ENCODE measurements around the gene ZNF845. TPM values are rescaled to one million over a fixed set of nuclear protein-coding genes. Genes with fewer than 3 reads are reported as not detected.

Gene ZNF845
- total RNA-seq, 1 donor = 8.7 TPM

- Histone ChIP-seq H4K20me1 (ENCODE audit: insufficient read depth, low read length) (no peaks in the 10 kb centered on the region), H3K4me2 (ENCODE audit: insufficient read depth, low read length) (peak overlapping the region; percentile 95), H3K9me3 (ENCODE audit: low read depth, low read length) (no peaks in the 10 kb centered on the region), H3K27me3 (ENCODE audit: insufficient read depth, low read length) (peaks cover 2% of the 10 kb centered on the region), H3K4me1 (ENCODE audit: insufficient read depth, low read length) (peaks cover 4% of the 10 kb centered on the region), H3K79me2 (ENCODE audit: insufficient read depth, low read length) (no peaks in the 10 kb centered on the region), H3K36me3 (ENCODE audit: insufficient read depth, low read length) (no peaks in the 10 kb centered on the region), H3K27ac (ENCODE audit: low read depth, low read length) (peak overlapping the region; percentile 51), H3K4me3 (ENCODE audit: insufficient read depth, low read length) (peak overlapping the region; percentile 84), H2AFZ (ENCODE audit: low read length) (peak overlapping the region; percentile 99)
- DNase-seq (ENCODE audit: insufficient read length, low spot score, missing footprints) = peak; percentile 83
- TF ChIP-seq, protein P1, sequence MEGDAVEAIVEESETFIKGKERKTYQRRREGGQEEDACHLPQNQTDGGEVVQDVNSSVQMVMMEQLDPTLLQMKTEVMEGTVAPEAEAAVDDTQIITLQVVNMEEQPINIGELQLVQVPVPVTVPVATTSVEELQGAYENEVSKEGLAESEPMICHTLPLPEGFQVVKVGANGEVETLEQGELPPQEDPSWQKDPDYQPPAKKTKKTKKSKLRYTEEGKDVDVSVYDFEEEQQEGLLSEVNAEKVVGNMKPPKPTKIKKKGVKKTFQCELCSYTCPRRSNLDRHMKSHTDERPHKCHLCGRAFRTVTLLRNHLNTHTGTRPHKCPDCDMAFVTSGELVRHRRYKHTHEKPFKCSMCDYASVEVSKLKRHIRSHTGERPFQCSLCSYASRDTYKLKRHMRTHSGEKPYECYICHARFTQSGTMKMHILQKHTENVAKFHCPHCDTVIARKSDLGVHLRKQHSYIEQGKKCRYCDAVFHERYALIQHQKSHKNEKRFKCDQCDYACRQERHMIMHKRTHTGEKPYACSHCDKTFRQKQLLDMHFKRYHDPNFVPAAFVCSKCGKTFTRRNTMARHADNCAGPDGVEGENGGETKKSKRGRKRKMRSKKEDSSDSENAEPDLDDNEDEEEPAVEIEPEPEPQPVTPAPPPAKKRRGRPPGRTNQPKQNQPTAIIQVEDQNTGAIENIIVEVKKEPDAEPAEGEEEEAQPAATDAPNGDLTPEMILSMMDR (IDR thresholded peaks at IDR 0.05; ENCODE audit: extremely low read depth, low read depth, low read length) = no peak
Measured at GRCh38 chr19:53365899-53366493, 32.4 kb downstream of the ZNF845 start.

DNA sequence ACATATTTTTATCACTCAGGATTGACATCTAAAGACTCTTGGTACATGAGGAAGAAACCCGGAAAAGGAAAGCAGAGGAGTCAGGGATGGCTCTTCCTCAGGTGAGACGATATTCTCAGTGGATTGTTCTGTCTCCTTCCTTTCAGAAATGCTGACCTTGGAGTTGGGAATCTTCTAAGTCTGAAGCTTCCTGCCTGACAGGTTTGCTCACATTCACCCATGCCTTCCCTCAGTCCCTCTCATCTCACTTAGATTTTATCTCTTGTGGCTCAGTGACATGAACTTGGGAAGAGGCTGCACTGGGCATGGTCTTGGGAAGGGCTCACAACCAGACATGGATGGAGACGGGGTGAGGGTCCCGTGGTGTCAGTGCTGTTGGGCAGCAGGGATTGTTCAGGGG is 38.6 kb downstream of the ZNF845 start:
- no peak overlapping the region for H3K4me2 ChIP-seq (ENCODE audit: insufficient read depth, low read length)
- H3K9me3 ChIP-seq (ENCODE audit: low read depth, low read length) = no peaks in the 10 kb centered on the region
- no peaks in the 10 kb centered on the region for H3K27me3 ChIP-seq (ENCODE audit: insufficient read depth, low read length)
- H3K79me2 ChIP-seq (ENCODE audit: insufficient read depth, low read length) = no peaks in the 10 kb centered on the region
- H3K4me3 ChIP-seq (ENCODE audit: insufficient read depth, low read length) = no peak overlapping the region
- no peaks in the 10 kb centered on the region for H3K4me1 ChIP-seq (ENCODE audit: insufficient read depth, low read length)
- H2AFZ ChIP-seq (ENCODE audit: low read length) = no peak overlapping the region
- DNase-seq (ENCODE audit: insufficient read length, low spot score, missing footprints) = no peak
- H3K27ac ChIP-seq (ENCODE audit: low read depth, low read length) = no peak overlapping the region
- H4K20me1 ChIP-seq (ENCODE audit: insufficient read depth, low read length) = no peaks in the 10 kb centered on the region
- TF ChIP-seq, protein P1 (IDR thresholded peaks at IDR 0.05; ENCODE audit: extremely low read depth, low read depth, low read length) = no peak
- H3K36me3 ChIP-seq (ENCODE audit: insufficient read depth, low read length) = no peaks in the 10 kb centered on the region

GRCh38 chr19:53374288-53374687 is 40.7 kb downstream of the ZNF845 start:
- peaks cover 3% of the 10 kb centered on the region for H3K36me3 ChIP-seq (ENCODE audit: insufficient read depth, low read length)
- H3K27ac ChIP-seq (ENCODE audit: low read depth, low read length) = no peak overlapping the region
- H3K4me2 ChIP-seq (ENCODE audit: insufficient read depth, low read length) = no peak overlapping the region
- DNase-seq (ENCODE audit: insufficient read length, low spot score, missing footprints) = no peak
- H3K79me2 ChIP-seq (ENCODE audit: insufficient read depth, low read length) = no peaks in the 10 kb centered on the region
- TF ChIP-seq, protein P1 (IDR thresholded peaks at IDR 0.05; ENCODE audit: extremely low read depth, low read depth, low read length) = no peak
- H2AFZ ChIP-seq (ENCODE audit: low read length) = no peak overlapping the region
- H4K20me1 ChIP-seq (ENCODE audit: insufficient read depth, low read length) = no peaks in the 10 kb centered on the region
- no peaks in the 10 kb centered on the region for H3K4me1 ChIP-seq (ENCODE audit: insufficient read depth, low read length)
- no peak overlapping the region for H3K4me3 ChIP-seq (ENCODE audit: insufficient read depth, low read length)
- H3K9me3 ChIP-seq (ENCODE audit: low read depth, low read length) = no peaks in the 10 kb centered on the region
- H3K27me3 ChIP-seq (ENCODE audit: insufficient read depth, low read length) = no peaks in the 10 kb centered on the region

DNA sequence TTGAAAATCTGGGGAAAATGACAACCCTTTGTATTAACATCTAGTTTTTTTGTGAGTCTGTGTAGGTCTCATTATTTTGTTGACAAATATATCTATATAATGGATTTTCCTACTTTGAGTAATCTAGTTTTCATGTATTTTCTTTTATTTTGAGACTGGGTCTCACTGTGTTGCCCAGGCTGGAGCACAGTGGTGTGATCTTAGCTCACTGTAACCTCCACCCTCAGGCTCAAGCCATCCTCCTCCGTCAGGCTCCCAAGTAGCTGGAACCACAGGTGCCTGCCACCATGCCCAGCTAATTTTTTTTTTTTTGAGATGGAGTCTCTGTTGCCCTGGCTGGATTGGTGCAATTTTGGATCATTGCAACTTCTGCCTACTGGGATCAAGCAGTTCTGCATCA is 41.2 kb downstream of the ZNF845 start:
- H3K9me3 ChIP-seq (ENCODE audit: low read depth, low read length) = no peaks in the 10 kb centered on the region
- H3K4me3 ChIP-seq (ENCODE audit: insufficient read depth, low read length) = no peak overlapping the region
- no peak overlapping the region for H2AFZ ChIP-seq (ENCODE audit: low read length)
- no peaks in the 10 kb centered on the region for H3K79me2 ChIP-seq (ENCODE audit: insufficient read depth, low read length)
- no peak overlapping the region for H3K4me2 ChIP-seq (ENCODE audit: insufficient read depth, low read length)
- no peaks in the 10 kb centered on the region for H4K20me1 ChIP-seq (ENCODE audit: insufficient read depth, low read length)
- DNase-seq (ENCODE audit: insufficient read length, low spot score, missing footprints) = no peak
- H3K27me3 ChIP-seq (ENCODE audit: insufficient read depth, low read length) = no peaks in the 10 kb centered on the region
- no peaks in the 10 kb centered on the region for H3K4me1 ChIP-seq (ENCODE audit: insufficient read depth, low read length)
- no peak overlapping the region for H3K27ac ChIP-seq (ENCODE audit: low read depth, low read length)
- TF ChIP-seq, protein P1 (IDR thresholded peaks at IDR 0.05; ENCODE audit: extremely low read depth, low read depth, low read length) = no peak
- peaks cover 3% of the 10 kb centered on the region for H3K36me3 ChIP-seq (ENCODE audit: insufficient read depth, low read length)

Measured in osteoblast (primary cell).